Measurements from ENCODE around the gene C19orf85. TPM values are rescaled to one million over a fixed set of nuclear protein-coding genes. Genes with fewer than 3 reads are reported as not detected.

The C19orf85 gene
- total and polyA plus RNA-seq, 12 donors = not detected

GRCh38 chr19:55494172-55494761 is 29.7 kb upstream of the C19orf85 start:
- peak in 3 of 7 donors; percentile 31 to 50 (median 33) for DNase-seq
- 42 to 68% (median 49%) methylated on average over 18 to 22 of the region's 22 CpGs for WGBS, 4 donors

GRCh38 chr19:55493645-55494171 is 29.2 kb upstream of the C19orf85 start:
- TF ChIP-seq CTCF (IDR thresholded peaks at IDR 0.05) (no peak), POLR2A (IDR thresholded peaks at IDR 0.05) (no peak)
- 45 to 80% (median 47%) methylated on average over 7 to 38 of the region's 38 CpGs for WGBS, 4 donors
- H3K4me1 ChIP-seq (replicated peaks in 1 of 2) = no peaks in the 10 kb centered on the region

More at GRCh38 chr19:55494172-55494761, 29.7 kb upstream of the C19orf85 start:
- no peak overlapping the region for H3K4me3 ChIP-seq
- no peaks in the 10 kb centered on the region for H3K36me3 ChIP-seq (replicated peaks in 1 of 2)
- intact Hi-C loops (cut with DNase I) = no loop called here
- H3K4me1 ChIP-seq (replicated peaks in 1 of 2) = no peaks in the 10 kb centered on the region
- H3K9me3 ChIP-seq (replicated peaks in 1 of 3) = no peaks in the 10 kb centered on the region
- H3K27ac ChIP-seq = peak overlapping the region in 2 of 5 donors; percentile 69
- H3K27me3 ChIP-seq = no peaks in the 10 kb centered on the region
- TF ChIP-seq POLR2A (IDR thresholded peaks at IDR 0.05) = no peak
- no peak for TF ChIP-seq CTCF (IDR thresholded peaks at IDR 0.05)

GRCh38 chr19:55493052-55493644 is 28.6 kb upstream of the C19orf85 start:
- Histone ChIP-seq H3K4me1 (replicated peaks in 1 of 2) (peaks cover 0 to under 1% of the 10 kb centered on the region in 2 donors), H3K36me3 (replicated peaks in 1 of 2) (no peaks in the 10 kb centered on the region), H3K27me3 (no peaks in the 10 kb centered on the region), H3K27ac (peak overlapping the region in 4 of 5 donors; percentile 13 to 69 (median 58)), H3K4me3 (no peak overlapping the region), H3K9me3 (replicated peaks in 1 of 3) (no peaks in the 10 kb centered on the region)
- TF ChIP-seq CTCF (IDR thresholded peaks at IDR 0.05) = no peak
- TF ChIP-seq POLR2A (IDR thresholded peaks at IDR 0.05) = no peak
- intact Hi-C loops (cut with DNase I) = no loop called here
- 44 to 58% (median 51%) methylated on average over 10 to 18 of the region's 18 CpGs for WGBS, 4 donors
- no peak for DNase-seq

More at GRCh38 chr19:55493645-55494171, 29.2 kb upstream of the C19orf85 start:
- intact Hi-C loops (cut with DNase I) = no loop called here
- no peak for DNase-seq
- H3K27me3 ChIP-seq = no peaks in the 10 kb centered on the region
- H3K9me3 ChIP-seq (replicated peaks in 1 of 3) = no peaks in the 10 kb centered on the region
- no peaks in the 10 kb centered on the region for H3K36me3 ChIP-seq (replicated peaks in 1 of 2)
- H3K27ac ChIP-seq = peak overlapping the region in 4 of 5 donors; percentile 13 to 69 (median 58)
- no peak overlapping the region for H3K4me3 ChIP-seq

GRCh38 chr19:55492362-55492944 is 27.9 kb upstream of the C19orf85 start:
- Histone ChIP-seq H3K9me3 (replicated peaks in 1 of 3) (no peaks in the 10 kb centered on the region), H3K4me1 (replicated peaks in 1 of 2) (peaks cover 5 to 7% of the 10 kb centered on the region in 2 donors), H3K27ac (no peak overlapping the region), H3K27me3 (no peaks in the 10 kb centered on the region), H3K36me3 (replicated peaks in 1 of 2) (no peaks in the 10 kb centered on the region), H3K4me3 (no peak overlapping the region)
- intact Hi-C loops (cut with DNase I) = no loop called here
- DNase-seq = no peak
- 46 to 56% (median 54%) methylated on average over 12 of the region's 12 CpGs for WGBS, 4 donors
- TF ChIP-seq CTCF (IDR thresholded peaks at IDR 0.05) (no peak), POLR2A (IDR thresholded peaks at IDR 0.05) (no peak)

Measured in adrenal gland (tissue), 12 donors.